GM19240 (cell line): Measurements from ENCODE around the gene UBE2Q1.
"Not testable (repeated sequence)": the region's sequence is repeated elsewhere in the genome, so short reads cannot be mapped to it uniquely, and the experiment has no call there.

Source experiments
- DNase-seq: peaks from one replicate; pipeline ENCODE4 v3.0.0; 2011; ENCODE audit warnings: low spot score; ENCODE audit not compliant: insufficient read length

UBE2Q1 gene

DNA sequence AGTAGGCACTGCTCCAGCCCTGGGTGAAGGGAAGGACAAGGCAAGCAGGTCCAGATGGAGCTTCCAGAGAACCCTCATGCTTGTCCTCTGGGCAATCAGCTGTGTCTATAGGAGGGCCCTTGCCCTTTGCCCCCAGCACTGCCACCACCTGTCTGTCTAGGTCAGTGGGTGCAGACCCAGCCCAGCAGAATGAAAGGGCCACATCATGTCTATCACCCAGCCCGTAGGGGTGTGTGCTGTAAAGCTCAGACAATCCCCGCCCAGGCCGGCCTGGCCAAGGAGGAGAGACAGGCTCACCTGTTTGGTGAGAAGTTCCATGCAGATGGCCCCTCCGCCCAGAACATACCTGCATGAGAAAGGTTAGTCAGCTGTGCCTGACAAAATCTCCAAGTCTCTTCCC is 7.0 kb downstream of the UBE2Q1 start:
- DNase-seq, result no peak

DNA sequence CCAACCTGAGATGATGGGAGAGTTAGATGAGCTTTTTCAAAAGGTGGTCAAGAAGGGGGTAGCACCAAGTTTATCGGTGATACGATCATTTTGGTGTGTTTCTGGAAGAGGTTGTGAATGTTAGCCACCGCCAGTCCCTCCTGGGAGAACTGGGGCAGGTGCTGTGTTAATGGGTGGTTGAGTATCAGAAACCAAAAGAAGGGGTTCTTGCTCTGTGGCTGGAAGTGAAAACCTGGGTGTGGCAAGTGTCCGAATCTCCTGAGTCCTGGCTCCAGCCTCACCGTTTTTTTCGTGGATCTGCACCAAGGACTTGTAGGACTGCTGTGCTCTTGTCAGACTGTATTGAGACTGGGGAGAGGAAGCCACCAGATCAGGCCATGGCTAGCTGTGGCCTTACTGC is 7.8 kb downstream of the UBE2Q1 start:
- no peak for DNase-seq

DNA sequence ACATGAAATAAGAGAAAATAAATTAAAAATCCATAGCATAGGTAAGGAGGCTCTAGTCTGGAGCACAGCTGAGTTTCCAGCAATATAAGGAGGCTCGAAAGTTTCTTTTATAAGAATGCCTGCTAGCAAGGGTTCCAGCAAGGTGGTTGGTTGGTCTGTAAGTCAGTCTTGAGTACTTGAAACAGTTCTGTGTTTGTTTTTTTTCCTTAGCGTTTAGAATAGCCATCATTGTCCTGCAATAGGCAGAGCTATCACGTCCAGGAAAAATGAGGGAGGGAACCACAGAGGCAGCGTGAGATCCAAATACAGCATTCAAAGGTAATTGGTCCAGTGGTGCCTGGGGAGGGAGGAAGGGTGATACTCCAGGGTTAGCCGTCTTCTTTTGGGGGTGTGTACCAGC is 8.4 kb downstream of the UBE2Q1 start:
- no peak for DNase-seq

DNA sequence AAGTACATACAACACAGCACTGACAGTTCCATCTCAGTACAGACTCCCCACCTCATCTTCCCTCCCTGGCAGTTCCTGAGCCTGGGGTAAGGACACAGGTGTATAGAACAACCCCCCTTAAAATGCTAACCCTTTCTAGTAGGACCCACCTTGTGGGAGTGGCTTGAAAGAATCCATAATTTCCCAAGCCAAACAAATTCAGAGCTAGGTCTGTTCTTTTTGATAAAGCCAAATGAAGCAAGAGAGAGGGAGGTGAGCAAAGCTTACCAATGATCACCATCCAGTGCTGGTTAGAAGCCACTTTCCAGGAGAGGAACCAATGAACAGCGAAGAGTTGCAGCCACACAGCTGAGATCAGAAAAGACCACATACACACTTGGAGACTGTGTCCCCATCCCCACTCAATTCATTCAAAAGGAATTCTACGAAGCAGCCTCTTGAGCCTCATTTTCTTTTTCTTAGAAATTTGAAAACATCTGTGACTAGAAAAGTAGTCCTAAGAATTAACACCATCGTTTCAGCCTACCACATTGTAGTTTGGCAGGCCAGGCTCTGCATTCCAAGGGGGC is 9.2 kb downstream of the UBE2Q1 start:
- DNase-seq, result no peak

DNA sequence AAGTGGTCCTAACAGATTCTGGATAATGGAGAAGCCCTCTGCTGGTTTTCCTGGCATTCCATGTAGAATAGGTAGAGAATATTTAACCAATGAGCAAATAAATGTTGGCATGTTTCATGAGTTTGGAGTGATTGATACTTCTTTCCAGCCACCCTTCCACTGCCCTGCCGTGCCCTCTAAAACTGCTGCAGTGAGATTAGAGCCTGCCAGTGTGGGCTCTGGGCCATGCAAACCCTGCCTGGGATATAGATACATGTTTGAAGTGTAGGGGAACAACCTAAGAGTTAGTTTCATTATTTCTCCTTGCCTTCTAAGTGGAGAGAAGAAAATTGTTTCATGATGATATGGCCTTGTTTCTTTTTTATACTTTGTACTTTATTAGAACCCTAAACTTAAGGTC is 10.4 kb downstream of the UBE2Q1 start:
- no peak for DNase-seq

DNA sequence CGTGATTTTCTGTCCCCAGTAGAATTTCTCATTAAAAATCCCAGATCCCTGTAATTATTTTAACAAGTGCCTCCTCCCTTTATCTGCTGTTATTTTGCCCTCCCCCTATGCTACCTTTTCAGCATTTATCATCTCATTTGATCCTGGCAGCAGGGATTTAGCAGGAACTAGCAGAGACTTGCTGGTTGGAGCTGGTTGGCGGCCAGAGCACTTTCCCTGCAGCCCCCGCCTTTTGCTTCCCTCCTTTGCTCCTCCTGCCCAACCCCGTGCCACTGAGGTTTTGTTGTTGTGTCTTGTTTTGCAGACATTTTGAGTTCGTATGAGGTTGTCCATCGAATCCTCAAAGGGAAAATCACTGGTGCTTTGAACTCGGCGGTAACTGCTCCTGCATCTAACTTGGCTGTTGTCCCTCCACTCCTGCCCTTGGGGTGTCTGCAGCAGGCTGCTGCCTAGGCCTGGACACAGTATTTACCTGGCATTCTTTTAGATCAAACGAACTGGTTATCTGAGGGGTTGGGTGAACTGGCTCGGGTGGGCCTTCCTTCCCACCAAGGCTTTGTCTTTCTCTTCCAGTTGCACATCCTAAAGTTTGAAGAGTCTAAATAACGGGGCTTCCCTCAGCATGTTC is 11.2 kb downstream of the UBE2Q1 start:
- DNase-seq, result no peak

DNA sequence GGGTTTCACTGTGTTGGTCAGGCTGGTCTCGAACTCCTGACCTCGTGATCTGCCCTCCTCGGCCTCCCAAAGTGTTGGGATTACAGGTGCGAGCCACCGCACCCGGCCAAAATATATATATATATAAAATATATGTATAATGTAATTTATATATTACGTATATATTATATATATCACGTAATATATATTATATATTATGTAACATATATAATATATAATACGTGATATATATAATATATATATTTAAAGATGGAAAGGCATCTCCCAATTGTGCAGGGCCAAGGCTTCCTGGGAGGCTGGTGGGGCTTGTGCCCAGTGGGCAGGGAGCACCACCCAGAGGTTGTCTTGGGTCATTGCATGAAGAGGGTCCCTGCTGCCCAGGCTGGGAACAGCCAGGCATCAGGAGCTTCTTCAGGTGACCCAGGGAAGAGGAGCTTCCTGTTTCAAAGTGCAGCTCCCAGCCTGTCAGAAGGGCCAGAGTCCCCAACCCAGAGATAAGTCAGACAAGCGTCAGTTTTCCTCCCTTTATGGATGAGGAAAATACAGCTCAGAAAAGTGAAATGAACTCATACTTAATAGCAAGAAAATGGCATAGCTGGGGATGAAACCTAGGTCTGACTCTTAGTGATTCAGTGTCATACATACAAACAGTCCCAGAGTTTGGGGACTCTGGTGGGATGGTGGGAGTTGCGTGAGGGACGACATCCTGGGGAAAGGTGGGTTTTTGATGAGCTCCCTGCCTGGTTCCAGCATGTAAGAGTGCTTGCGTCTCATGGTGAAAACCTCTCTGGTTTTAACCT is 12.0 kb downstream of the UBE2Q1 start:
- peak; percentile 62 for DNase-seq

DNA sequence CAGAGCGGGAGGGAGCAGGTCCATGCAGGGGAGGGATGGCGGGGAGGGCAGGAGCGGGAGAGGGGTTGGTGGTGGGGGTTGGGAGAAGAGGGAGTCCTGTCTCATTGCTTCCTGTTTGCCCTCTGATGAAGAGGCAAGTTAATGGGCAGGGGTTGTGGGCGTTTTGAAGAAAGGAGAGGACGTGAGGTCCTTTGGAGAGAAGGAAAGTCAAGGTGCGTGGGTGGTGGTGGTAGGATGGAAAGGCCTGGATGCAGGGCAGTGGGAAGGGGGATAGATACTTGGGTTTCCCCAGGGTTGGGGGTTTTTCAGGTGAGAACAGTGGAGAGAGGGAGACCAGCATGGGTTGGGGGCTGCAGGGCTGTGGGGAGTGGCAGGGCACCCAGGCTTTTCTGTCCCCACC is 17.2 kb downstream of the UBE2Q1 start:
- no peak for DNase-seq

DNA sequence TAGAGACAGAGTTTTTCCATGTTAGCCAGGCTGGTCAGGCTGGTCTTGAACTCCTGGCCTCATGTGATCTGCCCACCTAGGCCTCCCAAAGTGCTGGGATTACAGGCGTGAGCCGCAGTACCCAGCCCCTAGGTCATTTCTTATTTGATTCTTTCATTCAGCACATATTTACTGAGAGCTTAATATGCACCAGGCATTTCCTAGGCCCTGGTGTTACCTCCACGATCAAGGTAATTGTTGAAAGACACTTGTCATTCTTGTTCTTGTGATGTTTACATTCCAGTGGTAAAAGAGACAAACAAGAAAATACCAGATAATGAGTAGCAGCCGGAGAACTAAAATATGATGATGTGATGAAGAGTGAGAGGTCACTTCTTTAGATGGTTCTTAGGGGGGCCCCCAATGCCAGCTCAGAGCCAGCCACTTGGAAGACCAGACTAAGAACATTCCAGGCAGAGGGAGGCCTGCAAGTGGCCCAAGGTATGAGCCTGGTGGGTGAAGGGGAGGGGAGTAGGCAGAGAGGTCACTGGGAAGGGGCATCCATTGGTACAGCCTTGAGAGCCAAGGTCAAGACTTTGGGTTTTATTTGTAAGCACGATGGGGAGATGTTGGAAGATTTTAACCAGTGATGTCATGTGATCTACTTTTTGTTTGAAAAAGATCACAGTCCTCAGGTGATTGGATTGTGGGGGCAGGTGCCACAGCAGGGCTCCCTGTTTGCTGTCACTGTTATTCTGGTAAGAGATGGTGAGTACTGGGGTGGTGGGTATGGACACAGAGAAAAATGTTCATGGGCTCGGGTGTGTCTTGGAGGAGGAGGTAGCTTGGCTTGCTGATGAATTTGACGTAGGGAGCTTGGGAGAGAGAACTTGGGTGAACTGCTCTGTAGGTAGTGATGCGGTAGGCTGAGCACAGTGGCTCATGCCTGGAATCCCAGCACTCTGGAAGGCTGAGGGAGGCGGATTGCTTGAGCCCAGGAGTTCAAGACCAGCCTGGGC is 18.7 kb downstream of the UBE2Q1 start:
- no peak for DNase-seq

DNA sequence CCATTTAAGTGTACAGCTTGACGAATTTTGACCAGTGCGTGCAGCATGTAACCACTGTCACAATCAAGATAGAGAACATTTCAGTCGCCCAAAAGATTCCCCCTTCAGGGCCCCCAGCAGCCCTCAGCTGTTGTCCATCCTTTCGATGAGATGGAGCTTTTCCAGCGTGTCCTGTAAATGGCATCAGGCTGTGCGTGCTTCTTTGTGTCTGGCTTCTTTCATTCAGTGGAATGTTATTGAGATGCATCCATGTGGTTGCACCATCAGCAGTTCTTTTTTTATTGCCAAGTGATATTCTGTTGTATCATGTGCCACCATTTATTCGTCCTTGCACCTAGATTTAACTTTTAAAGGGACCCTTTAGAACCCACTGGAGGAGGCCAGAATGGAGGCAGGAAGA is 21.9 kb downstream of the UBE2Q1 start:
- DNase-seq, result no peak

DNA sequence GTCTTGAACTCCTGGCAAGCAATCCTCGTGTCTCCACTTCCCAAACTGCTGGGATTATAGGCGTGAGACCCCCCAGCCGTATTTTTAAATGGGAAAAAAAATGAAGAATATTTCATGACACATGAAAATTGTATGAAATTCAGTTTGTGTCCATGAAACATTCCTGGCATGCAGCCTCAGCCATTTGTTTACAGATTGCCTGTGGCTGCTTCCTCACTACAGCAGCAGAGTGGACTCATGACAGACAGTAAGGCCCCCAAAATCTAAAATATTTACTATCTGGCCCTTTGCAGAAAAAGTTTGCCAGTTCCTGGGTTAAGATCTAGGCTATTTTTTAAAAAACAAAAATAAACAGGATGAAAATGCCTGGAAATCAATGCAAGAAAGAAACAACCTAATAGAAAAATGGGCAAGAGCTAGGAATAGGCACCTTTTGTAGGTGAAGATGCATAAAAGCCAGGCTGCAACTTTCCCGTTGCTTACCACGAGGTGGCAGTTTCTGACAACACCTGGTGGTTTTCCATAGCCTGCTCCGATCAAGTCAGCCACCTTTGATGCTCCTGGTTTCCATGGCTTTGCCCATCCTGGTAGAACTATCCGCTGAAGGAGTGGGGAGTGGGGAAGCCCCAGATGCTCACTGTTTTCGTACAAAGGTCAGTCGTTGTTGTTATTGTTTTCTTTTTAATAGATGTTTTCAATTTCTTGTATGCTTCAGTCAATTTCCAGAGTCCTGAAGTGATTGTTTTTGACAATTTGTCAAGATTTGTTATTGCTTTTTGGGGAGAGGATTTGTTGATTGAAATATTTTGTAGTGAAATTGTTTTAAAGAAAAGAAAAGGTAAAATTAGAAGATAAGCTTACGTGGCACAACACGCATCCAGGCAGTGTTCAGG is 24.3 kb downstream of the UBE2Q1 start:
- no peak for DNase-seq

DNA sequence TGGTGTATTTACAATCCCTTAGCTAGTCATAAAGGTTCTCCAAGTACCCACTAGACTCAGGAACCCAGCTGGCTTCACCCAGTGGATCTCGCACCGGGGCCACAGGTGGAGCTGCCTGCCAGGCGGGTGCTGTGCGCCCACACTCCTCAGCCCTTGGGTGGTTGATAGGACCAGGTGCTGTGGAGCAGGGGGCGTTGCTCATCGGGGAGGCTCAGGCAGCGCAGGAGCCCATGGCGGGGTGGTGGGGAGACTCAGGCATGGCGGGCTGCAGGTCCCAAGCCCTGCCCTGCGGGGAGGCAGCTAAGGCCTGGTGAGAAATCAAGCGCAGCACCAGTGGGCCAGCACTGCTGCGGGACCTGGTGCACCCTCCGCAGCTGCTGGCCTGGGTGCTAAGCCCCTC is 26.5 kb downstream of the UBE2Q1 start:
- DNase-seq, result not testable (repeated sequence)

DNA sequence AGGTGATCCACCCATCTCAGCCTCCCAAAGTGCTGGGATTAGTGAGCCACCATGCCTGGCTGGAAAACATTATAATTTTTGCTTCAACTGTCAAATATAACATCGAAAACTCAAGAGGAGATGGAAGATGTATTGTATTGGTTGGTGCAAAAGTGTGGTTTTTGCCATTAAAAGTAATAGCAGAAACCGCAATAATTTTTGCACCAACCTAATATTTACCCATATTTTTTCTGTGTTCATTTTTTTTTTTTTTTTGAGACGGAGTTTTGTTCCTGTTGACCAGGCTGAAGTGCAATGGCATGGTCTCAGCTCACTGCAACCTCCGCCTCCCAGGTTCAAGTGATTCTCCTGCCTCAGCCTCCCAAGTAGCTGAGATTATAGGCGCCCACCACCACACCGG is 29.2 kb downstream of the UBE2Q1 start:
- no peak for DNase-seq

DNA sequence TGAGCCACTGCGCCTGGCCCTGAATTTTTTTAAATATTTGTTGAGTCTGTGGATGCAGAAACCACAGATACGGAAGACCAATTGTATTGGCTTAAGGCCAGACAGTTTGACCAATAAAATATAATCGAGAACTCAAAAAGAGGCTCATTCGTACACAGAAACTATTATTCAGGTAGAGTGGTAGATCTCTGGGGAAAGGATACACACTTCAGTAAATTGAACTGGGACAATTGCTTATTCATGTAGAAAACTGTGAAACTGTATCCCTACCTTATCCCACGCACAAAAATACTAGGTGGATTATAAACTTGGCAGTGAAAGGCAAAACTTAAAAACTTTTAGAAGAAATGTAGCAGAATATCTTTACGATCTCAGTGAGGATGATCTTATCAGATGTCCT is 31.3 kb downstream of the UBE2Q1 start:
- no peak for DNase-seq

DNA sequence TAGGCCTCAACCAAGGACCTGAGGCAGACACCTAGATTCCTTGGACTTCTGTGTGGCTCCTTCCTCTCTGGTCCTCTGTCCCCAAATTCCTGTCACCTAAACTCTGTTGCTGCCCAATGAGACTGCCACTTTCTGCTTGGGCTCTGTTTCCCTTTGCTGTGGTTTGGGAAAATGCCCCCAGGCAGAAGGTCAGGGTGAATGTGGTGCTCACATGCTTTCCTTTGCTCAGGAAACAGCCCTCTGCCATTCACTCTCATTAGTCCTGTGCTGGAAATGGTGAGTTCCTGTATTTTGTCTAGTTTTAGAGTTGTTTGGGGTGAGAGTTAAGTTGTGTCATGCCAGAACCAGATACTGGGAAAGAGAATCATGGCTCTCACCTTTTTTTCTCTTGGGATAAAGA is 33.6 kb downstream of the UBE2Q1 start:
- no peak for DNase-seq

DNA sequence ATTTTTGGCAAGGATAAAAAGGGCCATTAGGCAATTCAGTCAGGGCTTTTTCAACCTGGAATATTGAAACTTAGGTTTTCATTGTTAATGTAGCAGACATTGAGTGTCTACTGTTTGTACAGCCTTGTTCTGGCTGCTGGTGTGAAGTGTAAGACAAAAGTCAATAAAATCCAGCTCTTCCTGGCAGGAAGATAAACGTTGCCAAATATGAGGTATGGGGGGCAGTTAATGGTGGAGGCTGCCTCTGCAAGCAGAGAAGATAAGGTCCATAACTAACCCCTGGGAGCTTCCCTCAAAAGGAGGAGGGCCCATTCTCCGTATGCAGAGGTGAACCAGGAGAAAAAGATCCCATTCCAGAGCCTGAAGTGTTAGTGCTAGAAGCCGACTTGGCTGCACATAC is 36.8 kb downstream of the UBE2Q1 start:
- no peak for DNase-seq

DNA sequence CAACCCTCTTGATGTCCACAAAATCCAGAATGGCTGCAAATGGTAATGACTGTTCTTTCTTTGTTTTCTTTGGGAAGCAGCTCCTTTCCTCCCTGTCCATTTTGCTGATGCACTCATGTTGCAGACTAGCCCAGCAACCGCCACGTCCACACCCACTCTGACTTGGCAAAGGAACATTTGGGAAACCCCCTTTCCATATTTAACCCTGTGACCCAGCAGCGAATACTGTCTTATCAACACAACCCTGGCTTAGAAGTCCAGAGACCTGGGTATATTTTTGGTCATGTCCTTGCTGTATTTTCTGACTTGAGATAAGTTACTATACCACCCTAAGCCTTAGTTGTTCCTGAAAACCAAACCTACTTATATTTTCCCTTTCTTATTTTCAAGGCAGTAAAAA is 38.1 kb downstream of the UBE2Q1 start:
- no peak for DNase-seq

DNA sequence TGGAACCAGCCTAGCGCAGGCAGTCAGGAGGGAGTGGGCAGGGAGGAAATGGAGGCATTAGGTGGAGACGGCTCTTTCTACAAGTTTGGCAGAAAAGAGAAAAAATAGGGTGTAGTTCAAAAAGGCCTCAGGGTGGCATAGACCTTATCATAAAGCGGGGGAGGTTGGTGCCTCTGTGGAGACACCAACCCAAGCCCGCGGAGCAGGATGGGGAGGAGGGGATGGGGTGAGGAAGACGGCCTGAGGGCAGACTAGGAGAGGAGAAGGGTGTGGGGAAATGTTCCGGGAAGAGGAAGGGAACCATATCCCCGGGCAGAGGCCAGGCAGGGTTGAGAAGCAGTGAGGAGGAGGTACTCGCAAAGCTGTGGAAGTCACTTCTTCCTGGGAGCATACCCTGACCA is 38.9 kb downstream of the UBE2Q1 start:
- no peak for DNase-seq

DNA sequence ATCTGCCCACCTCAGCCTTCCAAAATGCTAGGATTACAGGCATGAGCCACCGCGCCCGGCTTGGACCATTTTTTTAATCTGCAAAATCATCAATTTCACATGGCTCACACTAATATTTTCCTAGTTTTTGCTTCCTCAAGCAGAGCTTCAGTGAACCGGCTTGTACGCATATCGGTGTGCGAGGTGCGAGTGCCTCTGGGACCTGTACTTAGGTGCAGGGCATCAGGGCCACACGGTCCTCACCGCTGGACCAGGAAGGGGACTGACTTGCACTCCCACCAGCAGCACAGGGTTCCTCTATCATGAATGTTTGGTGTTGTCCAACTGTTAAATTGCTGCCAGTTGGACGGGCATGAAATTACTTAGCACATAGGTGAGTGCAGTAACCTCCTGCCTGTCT is 40.8 kb downstream of the UBE2Q1 start:
- no peak for DNase-seq

DNA sequence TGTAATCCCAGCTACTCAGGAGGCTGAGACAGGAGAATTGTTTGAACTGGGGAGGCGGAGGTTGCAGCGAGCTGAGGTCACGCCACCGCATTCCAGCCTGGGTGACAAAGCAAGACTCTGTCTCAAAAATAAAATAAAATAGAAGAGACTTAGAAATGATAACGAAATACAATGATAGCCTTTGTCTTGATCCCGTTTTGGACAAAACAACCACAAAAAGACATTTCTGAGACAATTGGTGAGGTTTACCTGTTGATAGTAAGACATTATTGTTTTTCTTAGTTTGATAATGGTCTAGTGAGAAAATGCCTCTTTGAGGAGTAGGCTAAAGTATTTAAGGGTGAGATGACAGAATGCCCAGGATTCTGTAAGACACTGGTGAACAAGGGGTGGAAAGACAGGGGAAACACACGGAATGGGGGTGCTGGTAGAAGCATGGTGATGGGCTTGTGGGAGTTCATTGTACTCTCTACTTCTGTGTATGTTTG is 44.4 kb downstream of the UBE2Q1 start:
- no peak for DNase-seq

DNA sequence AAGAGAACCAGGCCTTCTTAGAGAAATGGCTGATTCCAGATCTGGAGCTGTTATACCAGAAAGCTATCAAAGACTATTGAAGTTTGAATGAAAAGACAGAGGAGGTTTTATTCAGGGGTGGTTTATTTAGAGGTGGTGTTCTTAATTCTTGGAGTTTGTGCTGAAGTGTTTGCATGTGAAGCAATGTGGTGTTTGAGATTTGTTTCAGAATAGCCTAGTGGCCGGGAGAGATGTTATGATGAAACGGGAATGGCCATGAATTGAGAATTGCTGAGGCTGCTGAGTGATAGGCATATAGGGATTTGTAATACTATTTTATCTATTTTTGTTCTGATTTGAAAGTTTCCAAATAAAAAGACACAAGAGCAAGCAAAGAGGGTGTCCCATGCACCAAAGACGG is 45.7 kb downstream of the UBE2Q1 start:
- DNase-seq, result no peak
